Measurements from ENCODE around the gene SUSD6.

The SUSD6 gene, protein sequence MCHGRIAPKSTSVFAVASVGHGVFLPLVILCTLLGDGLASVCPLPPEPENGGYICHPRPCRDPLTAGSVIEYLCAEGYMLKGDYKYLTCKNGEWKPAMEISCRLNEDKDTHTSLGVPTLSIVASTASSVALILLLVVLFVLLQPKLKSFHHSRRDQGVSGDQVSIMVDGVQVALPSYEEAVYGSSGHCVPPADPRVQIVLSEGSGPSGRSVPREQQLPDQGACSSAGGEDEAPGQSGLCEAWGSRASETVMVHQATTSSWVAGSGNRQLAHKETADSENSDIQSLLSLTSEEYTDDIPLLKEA

DNA sequence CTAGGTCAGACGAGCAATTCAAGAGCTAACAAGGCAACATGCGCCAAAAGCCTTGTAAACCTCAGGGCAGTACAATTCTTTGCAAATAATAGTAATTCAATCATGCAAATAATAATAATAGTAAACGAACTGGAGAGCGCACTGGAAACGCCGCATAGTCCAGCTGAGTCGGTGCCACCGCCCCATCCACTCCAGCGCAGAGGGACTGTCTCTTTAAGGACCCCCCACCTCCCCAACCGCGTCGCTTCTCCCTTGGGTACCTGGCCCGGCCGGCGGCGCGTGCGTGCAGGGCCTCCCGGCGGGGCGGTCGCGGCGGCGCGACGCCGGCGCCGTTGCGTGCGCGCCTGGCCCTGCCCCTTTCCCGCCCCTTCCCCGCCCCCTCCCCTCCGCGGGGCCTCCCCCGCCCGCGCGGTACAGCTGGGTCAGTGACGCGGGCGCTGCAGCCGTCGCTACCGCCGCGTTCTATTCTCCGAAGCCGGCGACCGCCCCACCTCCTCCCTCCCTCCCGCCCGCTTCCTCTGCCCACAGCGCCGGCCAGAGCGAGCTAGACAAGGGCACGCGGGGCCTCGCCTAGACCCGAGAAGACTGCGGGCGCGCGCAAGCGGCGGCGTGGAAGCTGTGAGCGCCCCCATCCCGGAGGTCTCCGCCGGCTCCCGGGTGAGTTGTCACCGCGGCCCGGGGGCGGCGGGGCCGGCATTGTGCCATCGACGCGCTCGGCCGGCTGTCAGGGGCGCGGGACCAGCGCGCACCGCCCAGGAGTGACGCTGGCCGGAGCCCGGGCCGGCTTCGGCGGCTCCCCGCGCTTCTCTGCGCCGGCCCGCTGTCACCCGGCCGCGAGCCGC lies at the start of gene SUSD6:
Gene SUSD6, plus strand, starts transcription at position 425 of the 842 bp plus-strand sequence. CDS start 46,997 bp downstream, outside the sequence.
- peak; percentile 93 for DNase-seq (ENCODE audit: low spot score)

DNA sequence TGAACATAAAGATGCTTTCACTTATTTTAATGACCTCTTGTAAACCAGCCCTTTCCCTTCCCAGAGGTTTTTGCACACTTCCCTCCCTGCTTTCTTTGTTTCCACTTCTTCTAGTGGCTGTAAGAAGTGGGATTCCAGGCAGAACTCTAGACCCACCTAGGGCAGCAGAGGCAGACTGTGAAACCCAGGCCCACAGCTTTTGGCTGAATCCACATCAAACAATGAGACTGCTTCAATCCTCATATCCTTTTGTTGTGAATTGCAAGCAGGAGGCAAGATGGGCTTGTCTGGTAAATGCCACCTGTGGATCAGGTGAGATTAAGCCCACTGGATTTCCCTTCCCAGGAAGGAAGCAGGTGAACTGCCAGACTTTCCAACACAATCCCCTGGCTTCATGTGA lies 49.5 kb upstream of the SUSD6 start:
- DNase-seq (ENCODE audit: low spot score) = no peak

DNA sequence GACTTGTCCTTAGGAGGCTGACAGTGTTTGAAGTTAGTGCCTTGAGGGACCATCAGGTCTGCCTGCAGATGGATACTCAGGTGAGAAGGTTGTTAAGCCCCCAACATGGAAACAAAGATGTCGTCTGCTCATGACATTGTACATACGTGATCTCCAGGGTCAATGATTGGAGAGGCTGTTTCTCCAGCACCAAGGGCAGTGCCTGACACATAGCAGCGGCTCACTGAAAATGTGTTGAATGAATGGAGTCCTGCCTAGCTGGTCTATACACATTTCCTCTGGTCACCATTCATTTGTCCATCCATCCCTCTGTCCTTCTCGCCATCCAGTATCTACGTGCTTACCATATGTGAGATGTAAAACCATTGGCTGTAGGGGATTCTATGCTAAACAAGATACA lies 43.8 kb upstream of the SUSD6 start:
- DNase-seq (ENCODE audit: low spot score) = no peak

- no peak for DNase-seq (ENCODE audit: low spot score)
These were observed 41.5 kb upstream of the SUSD6 start for GRCh38 chr14:69569859-69570258.

- no peak for DNase-seq (ENCODE audit: low spot score)
These were observed 40.5 kb upstream of the SUSD6 start for GRCh38 chr14:69570836-69571330.

DNA sequence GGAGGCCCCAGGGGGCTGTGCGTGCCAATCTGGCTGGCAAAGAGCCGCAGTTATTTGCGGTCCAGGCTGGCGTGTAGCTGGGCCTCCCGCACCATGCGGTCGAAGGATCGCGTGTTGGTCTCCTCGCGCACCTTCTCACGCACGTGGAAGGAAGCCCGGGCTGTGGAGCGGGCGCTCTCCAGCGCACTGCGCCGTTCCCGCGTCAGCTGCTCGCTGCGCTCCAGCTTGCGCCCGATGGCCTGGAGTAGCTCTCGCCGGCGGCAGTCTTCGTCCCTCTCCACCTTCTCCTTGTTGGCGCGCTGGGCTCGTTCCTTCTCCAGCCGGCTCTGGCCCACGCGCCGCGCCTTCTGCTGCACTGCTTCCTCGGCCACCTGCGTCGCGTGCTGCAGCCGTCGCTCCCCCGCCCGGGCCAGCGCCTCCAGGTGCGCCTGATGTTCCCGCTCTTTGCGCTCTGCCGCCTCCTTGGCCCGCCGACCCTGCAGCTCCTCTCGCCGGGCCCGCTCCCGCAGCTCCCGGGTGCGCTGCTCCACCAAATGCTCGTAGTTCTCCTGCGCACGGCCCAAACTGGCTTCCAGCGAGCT lies 39.9 kb upstream of the SUSD6 start:
- no peak for DNase-seq (ENCODE audit: low spot score)

DNA sequence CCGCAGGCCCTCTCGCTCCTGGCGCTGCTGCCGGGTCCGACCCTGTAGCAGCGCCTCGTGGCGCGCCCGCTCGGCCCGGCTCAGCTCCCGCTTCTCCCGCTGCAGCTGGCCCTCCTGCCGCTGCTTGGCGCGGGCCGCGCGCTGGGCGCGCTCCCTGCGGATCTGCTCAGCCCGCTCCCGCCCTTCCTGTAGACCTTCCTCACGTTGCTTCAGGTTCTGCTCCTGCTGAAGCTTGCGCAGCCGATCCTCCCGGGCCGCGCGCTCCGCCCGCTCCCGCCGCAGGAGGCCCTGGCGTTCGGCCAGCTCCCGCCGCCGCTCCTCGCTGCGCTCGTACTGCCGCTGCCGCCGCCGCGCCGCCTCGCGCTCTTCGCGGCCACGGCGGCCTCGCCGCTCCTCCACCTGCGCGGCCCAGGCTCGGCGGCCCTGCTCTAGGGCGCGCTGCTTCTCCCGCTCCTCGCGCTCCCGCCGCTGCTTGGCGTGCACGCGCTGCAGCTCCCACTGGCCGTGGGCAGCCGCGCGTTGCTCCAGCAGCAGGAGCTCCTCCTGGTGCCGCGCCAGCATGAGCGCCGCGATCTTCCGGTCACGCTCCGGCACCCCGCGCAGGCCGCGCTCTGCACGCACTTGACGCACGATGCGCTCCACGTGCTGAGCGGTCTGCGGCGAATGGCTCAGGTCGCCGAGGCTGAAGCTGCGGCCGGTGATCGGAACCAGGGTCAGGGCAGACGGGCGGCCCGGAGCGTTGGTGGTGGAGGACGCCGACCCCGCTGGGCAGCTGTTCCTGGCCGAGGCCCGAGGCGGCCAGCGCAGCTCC lies 39.2 kb upstream of the SUSD6 start:
- peak; percentile 49 for DNase-seq (ENCODE audit: low spot score)

- DNase-seq (ENCODE audit: low spot score) = no peak
These were observed 38.6 kb upstream of the SUSD6 start for GRCh38 chr14:69572841-69573135.

GRCh38 chr14:69573205-69573830 lies 38.1 kb upstream of the SUSD6 start:
- no peak for DNase-seq (ENCODE audit: low spot score)

DNA sequence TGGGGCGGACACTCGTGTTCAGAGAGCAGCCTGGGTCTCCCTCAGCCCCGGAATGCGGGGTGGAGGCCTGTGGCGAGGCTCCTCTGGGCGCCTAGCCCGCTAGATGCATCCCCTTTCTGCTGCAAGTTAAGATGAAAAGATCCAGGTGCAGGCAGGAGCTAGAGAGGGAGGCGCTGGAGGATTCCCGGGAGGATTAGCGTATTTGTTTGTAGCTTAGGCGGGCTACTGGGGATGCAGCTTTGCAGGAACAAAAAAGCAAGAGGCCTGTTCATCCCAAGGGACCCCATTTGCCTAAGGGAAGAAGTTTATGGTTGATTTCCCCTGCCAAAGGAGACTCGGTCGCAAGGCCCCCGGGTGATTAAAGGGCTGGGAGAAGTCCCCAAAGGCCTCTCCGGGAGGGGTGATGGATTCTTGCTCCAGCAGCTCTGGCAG lies 37.5 kb upstream of the SUSD6 start:
- DNase-seq (ENCODE audit: low spot score) = no peak

DNA sequence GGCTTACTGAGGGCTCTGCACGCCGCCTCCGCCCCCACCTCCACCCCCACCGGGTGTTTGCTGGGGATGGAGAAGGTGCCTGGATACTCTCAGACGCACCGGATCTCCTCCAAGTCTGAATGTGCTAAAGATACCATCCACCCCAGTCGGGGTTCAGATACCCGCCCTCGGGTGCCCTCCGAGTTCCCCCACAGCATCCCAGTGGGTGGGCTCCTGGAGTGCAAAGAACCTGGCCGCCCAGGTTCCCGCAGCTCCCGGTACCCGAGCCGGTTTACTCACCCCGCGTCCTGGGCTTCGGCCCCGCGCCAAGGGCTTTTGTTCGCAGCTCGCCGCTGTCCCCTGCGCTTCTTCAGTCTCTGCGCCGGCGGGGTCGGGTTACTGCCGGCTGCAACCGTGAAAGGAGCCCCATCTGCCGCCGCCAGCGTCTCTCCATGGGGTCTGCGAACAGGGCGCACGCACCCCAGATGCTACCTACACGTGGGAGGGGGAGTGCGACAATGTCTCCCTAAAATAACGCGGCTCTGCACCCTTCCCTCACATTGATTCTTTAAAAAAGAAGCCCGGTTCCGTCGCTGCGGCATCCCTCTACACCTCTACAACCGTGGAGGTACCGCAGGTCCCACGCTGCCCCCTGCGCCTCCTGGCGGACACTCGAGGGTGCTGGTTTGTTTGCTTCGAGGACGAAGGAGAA lies 37.0 kb upstream of the SUSD6 start, which contains the start of gene CCDC177:
Gene CCDC177, minus strand, starts transcription at position 609 of the 691 bp plus-strand sequence. CDS start 1,249 bp downstream, outside the sequence.
- DNase-seq (ENCODE audit: low spot score) = peak; percentile 39

GRCh38 chr14:69574954-69575295 lies 36.5 kb upstream of the SUSD6 start:
- no peak for DNase-seq (ENCODE audit: low spot score)

DNA sequence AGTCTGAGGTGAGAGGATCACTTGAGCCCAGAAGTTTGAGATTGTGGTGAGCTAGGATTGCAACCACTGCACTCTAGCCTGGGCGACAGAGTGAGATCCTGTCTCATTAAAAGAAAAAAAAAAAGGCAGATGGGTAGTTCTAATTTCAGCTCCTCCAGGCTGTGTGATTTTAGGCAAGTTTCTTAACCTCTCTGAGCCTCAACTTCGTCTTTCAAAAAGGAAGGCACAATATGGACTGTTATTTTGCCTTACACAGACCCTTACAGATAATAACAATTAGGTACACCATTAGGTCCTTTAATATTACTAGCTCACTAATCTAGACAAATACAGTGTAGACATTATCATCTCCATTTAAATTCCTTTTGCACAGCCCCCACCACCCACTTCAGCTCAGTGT lies 31.9 kb upstream of the SUSD6 start:
- DNase-seq (ENCODE audit: low spot score) = no peak

DNA sequence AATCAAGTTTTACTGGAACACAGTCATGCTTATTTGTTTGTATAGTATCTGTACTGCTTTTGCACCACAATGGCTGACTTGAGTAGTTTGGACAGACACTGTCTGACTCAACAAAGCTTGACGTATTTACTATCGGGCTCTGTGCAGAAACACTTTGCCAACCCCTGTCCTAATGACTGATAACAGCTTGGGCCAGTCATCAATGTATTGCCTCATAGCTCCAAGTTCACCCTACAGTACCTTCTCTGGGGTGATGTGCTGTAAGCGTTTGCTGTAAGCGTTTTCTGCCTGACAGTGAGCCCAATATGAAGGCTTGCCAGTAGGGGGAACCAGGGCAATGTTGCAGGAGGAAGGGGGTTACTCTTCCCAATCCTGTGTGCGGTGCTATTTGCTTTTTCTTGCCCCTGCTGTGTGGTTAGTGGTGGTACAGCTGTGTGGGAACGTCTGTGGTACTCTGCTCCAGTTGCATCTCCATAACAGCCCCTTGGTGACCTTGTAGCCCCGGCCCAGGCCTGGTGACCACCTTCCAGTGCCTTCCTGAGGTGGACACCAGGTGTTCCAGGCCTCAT lies 31.3 kb upstream of the SUSD6 start:
- DNase-seq (ENCODE audit: low spot score) = no peak

DNA sequence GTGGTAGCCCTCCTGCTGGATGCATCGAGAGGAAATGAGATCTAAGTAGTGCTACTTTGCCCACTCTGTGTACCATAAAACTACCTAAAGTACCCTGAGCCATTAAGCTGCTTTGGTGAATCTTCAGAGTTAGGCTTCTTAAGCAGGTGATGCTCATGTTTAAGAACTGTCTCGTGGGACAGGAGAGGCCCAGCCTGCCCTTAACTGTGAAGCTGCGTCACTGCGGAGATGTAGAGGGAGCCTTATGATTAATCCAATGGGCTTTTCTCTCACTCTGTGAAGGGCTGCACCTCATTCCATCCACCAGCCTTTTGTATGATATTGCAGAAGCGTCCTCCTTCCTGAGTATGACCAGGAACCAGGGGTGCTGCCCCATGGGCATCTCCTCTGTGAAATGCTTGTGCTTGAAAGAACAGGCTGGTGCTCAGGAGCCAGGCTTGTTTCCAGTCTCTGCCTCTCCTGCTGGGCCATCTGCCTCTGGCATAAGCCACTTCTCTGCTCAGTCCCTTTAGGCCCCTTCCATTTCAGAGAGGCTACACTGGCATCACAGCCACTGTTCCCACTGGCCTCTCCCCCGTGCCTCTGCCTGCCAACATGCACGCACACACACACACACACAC lies 30.0 kb upstream of the SUSD6 start:
- no peak for DNase-seq (ENCODE audit: low spot score)

DNA sequence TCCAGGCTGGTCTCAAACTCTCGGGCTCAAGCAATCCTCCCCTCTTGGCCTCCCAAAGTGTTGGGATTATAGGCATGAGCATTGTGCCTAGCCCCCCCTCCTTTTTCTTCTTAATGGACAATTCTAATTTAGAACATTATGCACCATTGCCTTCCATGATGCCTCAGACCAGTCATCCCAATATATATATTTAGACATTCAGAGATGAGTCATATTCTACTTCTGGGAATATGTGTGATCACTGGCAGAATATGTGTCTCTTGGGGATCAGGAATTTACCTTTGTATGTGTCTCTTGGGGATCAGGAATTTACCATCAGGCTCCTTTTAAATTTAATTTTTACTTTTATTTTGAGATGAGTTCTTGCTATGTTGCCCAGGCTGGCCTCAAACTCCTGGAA lies 29.2 kb upstream of the SUSD6 start:
- no peak for DNase-seq (ENCODE audit: low spot score)

DNA sequence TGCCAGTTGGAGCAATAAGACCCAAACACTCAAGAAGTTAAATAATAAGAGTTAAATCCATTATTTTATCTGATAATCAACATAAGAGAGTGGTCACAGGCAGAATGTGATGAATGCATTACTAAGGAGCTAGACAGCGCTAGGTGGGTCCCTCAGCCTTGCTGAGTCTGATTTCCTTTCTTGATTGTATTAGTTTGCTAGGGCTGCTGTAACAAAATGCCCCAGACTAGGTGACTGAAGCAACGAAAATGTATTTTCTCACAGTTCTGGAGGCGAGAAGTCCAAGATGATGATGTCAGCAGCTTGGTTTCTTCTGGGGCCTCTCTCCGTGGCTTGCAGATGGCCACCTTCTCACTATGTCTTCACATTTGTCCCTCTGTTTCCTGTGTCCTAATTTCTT lies 28.6 kb upstream of the SUSD6 start:
- DNase-seq (ENCODE audit: low spot score) = no peak

DNA sequence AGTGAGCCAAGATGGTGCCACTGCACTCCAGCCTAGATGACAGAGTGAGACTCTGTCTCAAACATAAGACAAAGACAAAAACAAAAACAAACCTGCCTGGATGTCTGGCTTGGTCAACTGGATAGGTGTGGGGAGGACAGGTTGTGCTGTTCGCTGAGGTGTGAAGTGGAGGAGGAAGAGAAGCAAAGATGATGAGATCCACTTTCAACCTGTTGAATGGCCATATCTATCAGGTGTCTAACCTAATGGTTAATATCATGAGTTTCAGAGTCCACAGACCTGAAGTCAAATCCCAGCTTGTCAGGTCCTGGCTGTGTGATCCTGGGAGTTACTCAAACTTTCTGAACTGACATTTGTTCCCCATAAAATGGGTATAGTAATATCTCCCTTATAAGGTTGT lies 27.0 kb upstream of the SUSD6 start:
- DNase-seq (ENCODE audit: low spot score) = no peak

- DNase-seq (ENCODE audit: low spot score) = no peak
These were observed 25.0 kb upstream of the SUSD6 start for GRCh38 chr14:69586404-69586803.

GRCh38 chr14:69587389-69587788 lies 24.0 kb upstream of the SUSD6 start:
- DNase-seq (ENCODE audit: low spot score) = no peak
